NCI-H460 (cell line): ENCODE results near the gene PIK3R4. TPM values are rescaled to one million over a fixed set of nuclear protein-coding genes. Genes with fewer than 3 reads are reported as not detected.

Experiments used
- DNase-seq: peaks from one replicate; pipeline ENCODE4 v3.0.0-alpha.2; 2016; ENCODE audit warnings: low read depth; ENCODE audit errors: extremely low read depth
- total RNA-seq: library from RNA; depleted of rRNA; stranded (reverse); fragments of >200 nt; shearing (Covaris generic); gene quantifications from 2 replicates; pipeline ENCODE4 v1.2.3, GENCODE V29; 2014

Gene PIK3R4
- total RNA-seq, 1 experiment from 2014 or later, result 22.8 TPM

DNA sequence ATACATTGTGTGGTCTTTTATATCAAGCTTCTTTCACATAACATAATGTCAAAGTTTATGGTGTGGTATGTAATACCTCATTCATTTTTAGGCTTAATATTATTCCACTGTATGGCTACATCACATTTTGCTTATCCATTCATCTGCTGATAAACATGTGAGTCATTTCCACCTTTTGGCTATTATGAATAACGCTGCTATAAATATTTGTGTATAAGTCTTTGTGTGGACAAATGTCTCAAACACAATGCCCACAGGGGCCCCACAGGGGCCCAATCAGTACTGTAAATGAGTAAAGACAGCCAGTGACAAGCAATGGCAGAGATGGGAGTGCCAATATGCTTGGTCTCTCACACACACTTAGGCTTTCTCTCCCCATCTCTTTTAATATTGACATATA, 54.2 kb downstream of the PIK3R4 start:
- DNase-seq, result no peak

DNA sequence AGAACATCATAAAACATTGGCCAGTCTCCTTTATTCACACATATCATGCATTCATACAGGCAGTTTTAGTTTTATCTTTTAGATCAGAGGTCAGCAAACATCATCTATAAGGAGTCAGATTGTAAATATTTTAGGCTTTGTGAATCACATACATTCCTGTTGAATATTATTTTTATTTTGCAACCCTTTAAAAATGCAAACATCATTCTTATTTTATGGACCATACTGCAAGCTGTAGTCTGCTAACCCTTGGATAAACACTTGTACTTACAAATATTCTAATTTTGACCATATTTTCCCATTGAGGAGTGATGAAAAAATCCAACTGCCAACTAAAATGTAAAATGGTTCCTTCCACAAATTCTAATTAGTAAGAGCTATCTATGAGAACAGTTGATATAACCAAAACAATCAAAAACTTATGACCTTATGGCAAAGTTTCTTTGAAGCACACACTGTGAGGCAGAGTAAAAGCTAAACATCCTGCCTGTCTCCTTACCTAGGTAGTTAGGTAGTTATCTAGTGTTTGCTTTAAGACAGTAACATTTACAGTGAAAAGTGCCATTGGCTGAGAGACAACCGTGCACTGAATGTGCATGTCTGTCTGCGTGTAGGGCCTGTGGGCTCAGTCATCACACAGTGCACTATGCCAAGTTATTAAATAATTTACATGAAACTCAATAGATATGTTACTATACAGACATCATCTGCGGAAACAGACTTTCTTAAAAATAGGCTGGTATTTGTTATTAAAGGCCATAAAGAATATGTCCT, 57.7 kb downstream of the PIK3R4 start:
- DNase-seq, result no peak

DNA sequence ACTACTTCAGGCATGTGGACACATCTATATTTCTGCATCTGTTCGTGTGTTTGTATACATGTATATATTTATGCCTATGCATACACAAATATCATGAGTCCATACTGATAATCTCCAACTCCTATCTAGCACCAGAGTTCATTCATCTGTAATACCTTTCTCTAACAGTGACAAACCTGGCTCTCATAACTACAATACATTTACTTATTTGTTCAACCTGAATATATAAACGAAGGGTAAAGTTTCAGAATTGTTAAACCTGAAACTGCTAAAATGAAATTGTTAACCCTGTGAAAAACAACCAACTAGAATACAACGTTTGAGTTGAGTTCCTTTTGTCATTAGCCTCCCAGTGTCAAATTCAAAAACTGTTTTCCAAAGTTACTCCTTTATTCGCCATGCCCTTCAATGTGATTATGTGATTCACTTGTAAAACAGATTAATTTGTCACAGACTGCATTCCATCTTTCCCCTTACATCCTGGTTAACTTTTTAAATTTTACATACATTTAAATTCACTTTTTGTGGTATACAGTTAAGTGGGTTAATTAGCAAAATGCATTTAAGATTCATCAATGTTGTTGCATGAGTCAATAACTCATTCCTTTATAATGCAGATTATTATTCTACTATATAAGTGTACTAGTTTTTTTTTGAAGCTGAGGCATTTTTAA, 58.5 kb downstream of the PIK3R4 start:
- no peak for DNase-seq

DNA sequence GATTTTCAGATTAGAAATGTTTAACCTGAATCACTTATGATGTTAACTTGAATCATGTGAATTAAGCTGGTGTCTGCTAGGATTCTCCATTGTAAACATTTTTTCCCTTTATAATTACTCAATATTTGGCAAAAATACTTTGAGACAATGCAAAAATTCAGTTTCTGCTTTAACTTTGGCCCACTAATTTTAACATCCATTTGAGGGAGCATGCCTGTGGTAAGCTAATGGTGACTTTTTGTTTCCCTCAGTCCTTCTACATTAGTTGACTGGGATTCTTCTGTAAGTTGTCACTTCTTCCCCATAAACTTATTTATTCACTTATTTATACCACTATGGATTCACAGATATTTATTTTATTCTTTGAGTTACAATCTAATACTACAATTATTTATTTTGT, 59.3 kb downstream of the PIK3R4 start:
- DNase-seq, result no peak

DNA sequence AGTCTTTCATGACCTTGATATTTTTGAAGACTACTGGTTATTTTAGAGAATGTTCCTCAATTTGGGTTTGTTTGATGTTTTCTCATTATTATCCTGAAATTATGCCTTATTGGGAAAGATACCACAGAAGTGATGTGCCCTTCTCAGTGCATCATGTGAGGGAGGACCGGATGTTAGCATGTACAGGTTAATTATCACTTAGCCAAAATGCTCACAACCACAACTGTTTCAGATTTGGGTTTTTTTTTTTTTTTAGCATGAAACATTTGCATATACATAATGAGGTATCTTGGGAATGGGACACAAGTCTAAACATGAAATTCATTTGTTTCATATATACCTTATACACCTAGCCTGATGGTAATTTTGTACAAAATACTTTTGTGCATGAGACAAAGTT, 59.8 kb downstream of the PIK3R4 start:
- no peak for DNase-seq

DNA sequence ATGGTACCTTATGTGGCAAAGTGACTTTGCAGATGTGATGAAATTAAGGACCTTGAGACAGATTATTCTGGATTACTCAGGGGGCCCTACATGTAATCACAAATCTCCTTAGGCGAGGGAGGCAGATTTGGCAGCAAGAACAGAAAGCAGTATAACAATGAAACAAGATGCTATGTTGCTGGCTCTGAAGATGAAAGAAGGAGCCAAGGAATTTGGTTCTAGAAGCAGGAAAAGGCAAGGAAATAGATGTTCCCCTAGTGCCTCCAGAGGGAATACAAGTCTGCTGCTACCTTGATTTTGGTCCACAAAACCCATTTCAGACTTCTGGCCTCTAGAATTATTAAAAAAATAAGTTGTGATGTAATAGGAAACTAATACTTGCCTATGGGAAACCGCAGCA, 64.5 kb downstream of the PIK3R4 start:
- no peak for DNase-seq

DNA sequence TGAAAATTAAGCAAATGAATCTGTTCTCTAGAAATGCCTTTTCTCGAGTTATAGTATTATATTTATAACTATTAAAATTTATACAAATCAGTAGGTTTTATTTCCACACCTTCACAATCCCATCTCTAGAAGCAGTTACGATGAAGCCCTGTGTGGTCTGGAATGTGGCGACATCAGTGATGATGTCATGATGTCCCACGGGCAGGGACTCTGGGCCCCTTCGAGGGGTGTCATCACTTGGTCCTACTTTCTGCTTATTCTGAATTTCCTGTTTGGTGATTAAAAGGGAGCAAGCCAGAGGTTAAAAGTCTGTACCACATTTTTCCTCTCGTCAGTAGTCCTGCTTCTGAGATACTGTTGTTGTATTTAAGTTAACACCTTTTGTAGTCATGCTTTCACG, 67.4 kb downstream of the PIK3R4 start:
- no peak for DNase-seq

DNA sequence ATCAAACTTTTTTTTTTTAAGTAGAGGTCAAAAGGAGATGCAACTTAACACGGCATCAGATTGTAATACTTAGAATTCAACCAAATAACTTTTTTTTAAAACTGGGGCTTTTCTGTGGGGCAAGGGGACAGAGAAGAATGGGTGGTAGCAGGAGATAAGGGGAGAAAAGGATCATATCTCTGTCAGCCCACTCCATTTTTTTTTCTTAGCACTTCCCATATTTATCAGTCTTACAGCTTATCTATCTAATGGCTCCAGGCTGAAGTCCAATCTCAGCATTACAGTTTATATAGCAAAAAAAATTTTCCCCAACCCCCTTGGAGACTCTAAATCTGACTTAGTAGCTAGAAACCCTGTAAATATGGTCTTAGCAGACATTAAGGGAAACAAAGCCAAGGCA, 69.3 kb downstream of the PIK3R4 start:
- DNase-seq, result no peak

DNA sequence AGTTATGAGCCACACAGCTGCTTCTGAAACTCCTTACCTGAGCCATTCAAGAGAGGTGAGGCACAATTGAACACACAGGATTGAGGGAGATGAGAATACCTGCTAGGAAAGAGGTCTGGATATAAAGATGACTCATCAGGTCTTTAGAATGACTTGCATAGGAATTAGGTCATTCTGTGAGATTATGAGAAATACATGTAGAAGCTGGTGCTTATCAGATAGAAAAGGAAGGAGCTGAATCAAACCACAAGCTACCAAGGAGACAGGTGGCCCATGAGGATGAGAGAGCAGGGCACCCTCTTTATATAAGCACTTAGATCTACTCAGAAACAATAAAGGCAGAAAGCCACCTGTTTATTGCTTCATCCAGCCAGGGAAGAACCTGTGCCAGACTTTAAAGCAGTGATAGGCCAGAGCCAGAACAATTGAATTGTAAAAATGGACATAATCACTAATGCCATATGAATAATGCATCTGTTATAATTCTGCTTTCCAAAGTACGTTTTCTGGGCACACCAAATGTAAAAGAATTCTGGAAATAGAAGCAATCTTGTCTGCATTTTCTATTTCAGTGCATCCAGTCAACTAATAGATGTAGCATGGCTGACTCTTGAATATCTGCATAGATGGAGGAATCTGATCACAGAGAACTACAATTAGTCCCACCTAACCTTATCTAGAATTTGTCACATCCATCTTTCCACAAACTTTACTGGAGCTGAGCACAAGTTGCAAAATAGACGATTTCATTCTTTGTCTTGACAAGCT, 74.9 kb downstream of the PIK3R4 start:
- DNase-seq, result no peak

DNA sequence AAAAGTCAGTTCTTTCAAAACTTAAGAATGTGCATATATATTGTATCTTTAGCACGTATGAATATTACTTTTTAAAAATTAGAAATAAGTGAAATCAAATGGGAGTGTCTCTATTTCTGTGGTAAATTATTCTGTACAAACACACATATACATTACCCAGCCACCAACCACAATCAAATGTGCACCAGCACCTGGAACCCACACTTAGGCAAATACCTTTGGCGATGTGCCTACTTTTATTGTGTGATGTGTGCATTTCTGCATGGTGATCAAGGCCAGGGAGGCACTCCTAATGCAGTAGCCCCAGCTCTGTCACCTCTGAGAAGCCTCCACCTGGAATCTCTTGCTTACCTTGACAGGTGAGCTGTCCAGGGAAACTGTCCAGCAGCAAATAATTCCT, 76.9 kb downstream of the PIK3R4 start:
- DNase-seq, result no peak

DNA sequence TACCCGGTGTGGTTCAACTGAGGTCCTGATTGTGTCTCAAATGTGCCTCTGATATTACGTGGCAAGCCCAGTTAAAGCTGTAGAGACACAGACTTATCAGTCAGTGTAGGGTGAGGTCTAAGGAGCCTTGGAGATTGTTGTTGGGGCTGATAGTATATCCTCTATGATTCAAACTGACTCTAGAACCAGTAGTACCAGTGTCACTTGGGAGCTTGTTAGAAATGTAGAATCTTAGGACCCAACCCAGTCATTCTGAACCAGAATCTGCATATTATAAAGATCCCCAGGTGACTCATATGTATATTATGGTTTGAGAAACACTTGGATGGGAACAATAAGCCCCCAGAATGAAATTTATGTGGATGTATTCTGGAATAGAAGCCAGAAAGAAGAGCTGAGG, 83.5 kb downstream of the PIK3R4 start:
- no peak for DNase-seq

DNA sequence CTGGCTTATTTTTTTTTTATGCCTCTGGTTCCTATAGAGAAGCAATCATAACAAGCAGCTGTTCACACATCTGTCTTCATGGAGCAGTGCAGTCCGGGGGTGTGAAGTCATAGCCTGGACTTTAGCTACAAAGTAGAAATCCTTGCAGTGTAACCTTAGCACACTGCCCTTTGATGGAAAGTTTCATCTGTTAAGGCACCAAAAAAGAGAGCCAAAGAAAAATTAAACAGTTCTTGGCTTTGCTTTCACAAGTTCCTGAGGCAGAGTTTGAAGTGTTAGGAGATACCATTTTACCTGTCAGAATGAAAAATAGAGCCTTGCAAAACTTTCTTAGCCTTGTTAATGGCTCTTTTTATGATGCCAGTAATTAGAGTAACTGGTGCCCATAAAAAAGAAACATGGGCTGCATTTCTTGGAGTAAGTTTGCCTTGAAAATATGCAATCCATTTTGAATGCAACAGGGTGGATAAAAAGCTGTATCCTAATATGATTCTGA, 84.1 kb downstream of the PIK3R4 start:
- DNase-seq, result no peak

DNA sequence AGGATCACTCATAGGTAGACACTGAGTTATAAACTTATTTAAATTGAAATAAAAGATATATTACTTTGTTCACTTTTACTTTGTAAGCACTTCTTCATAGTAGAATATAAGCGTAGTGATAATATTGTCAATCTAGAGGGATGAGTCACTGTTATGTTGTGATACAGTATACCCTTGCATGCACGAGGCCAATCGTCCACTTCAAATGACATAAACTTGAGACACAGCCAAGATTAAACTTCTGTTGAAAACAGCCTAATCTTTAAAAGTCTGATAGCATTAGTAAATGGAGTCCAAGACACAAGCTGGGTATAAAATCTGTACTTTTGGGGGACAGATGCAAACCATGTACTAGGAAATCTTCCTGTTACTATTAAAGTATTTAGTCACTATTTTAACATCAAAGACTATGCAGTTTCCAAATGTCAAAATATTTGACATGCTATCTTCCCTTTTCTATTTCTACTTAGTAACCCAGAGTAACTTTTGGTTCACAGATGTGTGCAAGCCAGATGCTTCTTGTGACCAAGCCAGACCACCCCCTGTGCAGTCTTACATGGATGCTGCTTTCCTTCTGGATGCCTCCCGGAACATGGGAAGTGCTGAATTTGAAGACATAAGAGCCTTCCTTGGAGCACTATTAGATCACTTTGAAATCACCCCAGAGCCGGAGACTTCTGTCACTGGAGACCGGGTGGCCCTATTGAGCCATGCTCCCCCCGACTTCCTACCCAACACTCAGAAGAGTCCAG, 85.3 kb downstream of the PIK3R4 start:
- DNase-seq, result no peak

DNA sequence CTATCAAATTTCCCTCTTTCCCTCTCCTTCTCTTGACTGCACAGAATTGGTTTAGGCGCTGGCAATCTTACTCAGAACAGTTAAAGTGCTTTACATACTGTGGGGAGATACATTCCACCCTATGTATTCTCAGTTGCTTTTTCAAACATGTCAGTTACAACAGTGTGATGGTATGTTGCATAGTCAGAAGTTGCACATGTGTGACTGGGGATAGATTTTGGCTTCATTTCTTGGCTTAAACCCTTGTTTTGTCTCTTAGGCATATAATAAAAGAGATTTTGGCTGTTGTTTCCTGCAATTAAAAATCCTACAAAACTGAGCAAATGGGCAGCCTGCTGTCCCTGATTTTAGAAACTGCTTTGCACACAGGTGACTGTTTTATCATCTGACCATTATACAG, 86.7 kb downstream of the PIK3R4 start:
- no peak for DNase-seq

DNA sequence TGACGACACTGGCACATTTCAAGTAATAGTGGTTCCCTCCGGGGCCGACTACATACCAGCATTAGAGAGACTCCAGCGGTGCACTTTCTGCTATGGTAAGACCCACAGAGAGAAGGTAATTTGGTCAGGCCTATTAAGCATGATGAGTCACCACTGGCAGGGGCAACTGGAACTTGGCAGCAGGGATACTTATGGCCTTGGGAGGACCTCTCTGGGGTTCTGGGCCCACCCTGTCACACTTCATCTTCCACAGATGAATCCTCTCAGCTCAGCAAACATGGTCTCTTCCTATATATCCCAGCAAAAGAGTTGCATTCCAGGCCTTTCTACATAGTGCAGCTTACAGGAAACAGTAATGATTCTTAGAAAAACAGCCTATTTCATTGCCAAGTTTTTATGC, 88.0 kb downstream of the PIK3R4 start:
- no peak for DNase-seq

DNA sequence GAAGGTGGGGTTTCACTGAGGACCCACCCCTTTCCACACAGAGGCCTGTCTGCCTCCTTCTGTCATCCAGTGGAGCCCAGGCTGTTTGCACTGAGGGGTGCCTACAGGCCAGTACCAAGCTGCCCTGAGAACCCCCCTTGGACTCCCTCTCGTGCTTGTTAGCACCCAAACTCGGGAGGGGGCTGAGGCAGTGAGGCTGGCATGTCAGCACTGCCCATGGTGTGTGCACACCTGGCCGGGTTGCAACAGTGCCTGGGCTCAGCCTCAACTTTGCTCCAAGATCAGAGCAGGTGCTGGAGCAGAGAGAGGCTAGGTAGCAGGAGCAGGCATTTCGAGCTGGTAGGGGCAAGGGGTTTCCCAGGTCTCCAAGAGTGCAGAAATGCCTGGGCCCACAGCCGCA, 90.0 kb downstream of the PIK3R4 start:
- no peak for DNase-seq

DNA sequence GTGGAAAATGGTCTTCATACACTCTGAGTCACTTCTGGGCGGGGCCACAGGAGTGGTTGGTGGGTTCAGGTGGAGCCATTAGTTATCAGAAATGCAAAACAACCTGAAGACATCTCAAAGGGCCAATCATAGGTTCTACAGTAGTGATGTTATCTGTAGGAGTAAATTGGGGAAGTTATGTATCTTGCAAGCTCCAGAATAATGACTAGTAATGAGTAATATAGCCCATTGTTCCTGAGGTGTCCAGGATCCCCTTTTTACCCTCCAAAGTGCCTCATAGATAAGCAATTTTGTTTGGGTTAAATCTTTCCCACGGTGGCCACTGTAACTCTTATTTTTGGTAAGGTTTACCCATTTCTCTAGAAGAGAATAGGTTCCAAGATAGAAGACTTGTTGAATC, 91.7 kb downstream of the PIK3R4 start:
- no peak for DNase-seq

DNA sequence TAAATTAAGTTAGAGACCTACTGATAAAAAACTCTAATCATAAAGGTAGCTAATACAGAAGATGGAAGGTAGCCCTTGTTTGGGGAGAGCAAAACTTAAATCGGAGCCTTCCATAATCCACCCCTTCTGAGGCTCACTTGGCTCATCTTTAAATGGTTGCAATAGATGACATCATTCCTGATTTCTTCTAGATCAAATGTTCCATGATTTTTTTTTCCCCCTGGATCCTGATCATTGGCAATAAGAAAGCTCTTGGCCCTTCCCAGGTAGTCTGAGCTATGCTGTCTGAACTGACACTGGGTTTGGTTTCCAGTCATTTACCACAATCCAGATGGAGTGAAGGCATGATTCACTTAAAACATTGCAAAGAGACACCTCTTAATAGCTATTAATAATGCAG, 92.5 kb downstream of the PIK3R4 start:
- DNase-seq, result no peak

DNA sequence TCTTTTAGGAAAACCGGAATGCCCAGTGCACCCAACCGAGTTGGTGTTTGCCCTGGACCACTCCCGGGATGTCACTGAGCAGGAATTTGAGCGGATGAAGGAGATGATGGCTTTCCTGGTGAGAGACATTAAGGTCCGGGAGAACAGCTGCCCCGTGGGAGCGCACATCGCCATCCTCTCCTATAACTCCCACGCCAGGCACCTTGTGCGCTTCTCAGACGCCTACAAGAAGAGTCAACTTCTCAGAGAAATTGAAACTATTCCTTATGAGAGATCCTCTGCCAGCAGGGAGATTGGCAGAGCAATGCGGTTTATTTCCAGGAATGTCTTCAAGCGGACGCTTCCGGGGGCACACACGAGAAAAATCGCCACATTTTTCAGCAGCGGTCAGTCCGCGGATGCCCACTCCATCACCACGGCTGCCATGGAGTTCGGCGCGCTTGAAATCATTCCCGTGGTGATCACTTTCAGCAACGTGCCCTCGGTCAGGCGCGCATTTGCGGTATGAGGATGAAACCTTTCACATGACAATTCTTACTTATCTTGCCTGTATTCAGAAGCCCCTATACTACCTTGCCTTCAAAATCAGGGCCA, 97.5 kb downstream of the PIK3R4 start:
- no peak for DNase-seq

DNA sequence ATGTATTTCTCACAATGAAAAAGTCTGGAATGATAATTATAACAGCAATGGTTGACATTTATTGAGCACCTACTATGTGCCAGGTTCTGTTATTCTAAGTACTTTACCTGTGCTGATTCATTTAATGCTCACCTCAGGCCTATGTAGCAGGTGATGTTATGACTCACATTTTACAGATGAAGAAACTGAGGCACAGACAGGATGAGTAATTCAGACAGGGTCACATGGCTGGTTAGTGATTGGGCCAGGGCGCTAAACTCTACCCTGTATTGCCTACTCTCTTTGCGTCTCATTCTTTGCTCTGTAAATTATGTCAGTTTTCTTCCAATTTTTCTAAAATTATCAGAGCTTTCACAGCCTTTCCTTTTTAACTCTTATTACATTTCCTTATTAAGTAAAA, 98.3 kb downstream of the PIK3R4 start:
- no peak for DNase-seq

DNA sequence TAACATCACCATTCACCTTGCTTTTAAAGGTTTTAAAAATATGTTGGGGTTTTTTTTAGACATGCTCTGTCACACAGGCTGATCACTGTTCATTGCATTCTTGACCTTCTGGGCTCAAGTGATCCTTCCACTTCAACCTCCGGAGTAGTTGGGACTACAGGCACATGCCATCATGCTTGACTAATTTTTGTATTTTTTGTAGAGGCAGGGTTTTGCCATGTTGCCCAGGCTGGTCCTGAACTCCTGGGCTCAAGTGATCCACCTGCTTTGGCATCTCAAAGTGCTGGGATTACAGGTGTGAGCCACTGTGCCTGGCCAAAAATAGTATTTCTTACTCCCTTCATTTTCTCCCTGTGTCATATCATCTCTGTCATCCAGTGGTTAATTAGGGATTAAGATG, 101.4 kb downstream of the PIK3R4 start:
- DNase-seq, result no peak
